Renal cortical epithelial cell (primary cell): ENCODE data around the gene NRIP2. TPM values are rescaled to one million over a fixed set of nuclear protein-coding genes. Genes with fewer than 3 reads are reported as not detected.

ENCODE experiments used
- DNase-seq: peaks from one replicate; pipeline ENCODE4 v3.0.0-alpha.2; 2011; ENCODE audit warnings: low read depth
- total RNA-seq: library from RNA; depleted of rRNA; stranded (reverse); fragments of >200 nt; gene quantifications from 2 replicates; pipeline ENCODE4 v1.2.3, GENCODE V29; 2014

The NRIP2 gene
- total RNA-seq, 1 donor from 2014 or later, result not detected

- no peak for DNase-seq
Measured at GRCh38 chr12:2775431-2775830, 59.4 kb downstream of the NRIP2 start.

Other genes with a start within 250 kb of the NRIP2 start
- gene FKBP4, start 40.1 kb downstream of the NRIP2 start, total RNA-seq, result 54.2 and 87.5 TPM in 2 replicates
- gene ITFG2, start 22.4 kb downstream of the NRIP2 start, total RNA-seq, result 7.8 and 21.2 TPM in 2 replicates
- not detected in 2 replicates for gene TEX52, start 22.0 kb upstream of the NRIP2 start, total RNA-seq
- gene FOXM1, start 42.1 kb upstream of the NRIP2 start, total RNA-seq, result 0.60 and 4.9 TPM in 2 replicates
- 18.0 and 22.7 TPM in 2 replicates for gene RHNO1, start 42.2 kb upstream of the NRIP2 start, total RNA-seq
- gene TULP3, start 55.9 kb upstream of the NRIP2 start, total RNA-seq, result 15.5 and 27.1 TPM in 2 replicates
- 9.7 and 15.3 TPM in 2 replicates for gene TEAD4, start 124.4 kb upstream of the NRIP2 start, total RNA-seq
- 24.7 and 91.3 TPM in 2 replicates for gene TSPAN9, start 242.3 kb upstream of the NRIP2 start, total RNA-seq